BLaER1 treated with 17β-estradiol and CSF1 and Interleukin-3, amounts not matched to agents 10 nM and 100 nM (cell line): Measurements from ENCODE around the gene TMPRSS4.

ENCODE experiments used
- H3K27ac ChIP-seq, 11 experiments: shearing (Covaris generic); formaldehyde crosslinking; 2 replicates each; pipeline ENCODE4 v1.8.1; 2022
- H3K27me3 ChIP-seq, 11 experiments: shearing (Covaris generic); formaldehyde crosslinking; 2 replicates each; pipeline ENCODE4 v1.8.1; 2022
- H3K36me3 ChIP-seq, 11 experiments: shearing (Covaris generic); formaldehyde crosslinking; 2 replicates each; pipeline ENCODE4 v1.8.1; 2022
- H3K4me1 ChIP-seq, 10 experiments: shearing (Covaris generic); formaldehyde crosslinking; 2 replicates each; pipeline ENCODE4 v1.8.1; 2022
- H3K4me2 ChIP-seq, 11 experiments: shearing (Covaris generic); formaldehyde crosslinking; 2 replicates each; pipeline ENCODE4 v1.8.1; 2022
- H3K4me3 ChIP-seq, 10 experiments: shearing (Covaris generic); formaldehyde crosslinking; 2 replicates each; pipeline ENCODE4 v1.8.1; 2022
- H3K9ac ChIP-seq, 11 experiments: shearing (Covaris generic); formaldehyde crosslinking; 2 replicates each; pipeline ENCODE4 v1.8.1; 2022
- H3K9me3 ChIP-seq, 11 experiments: shearing (Covaris generic); formaldehyde crosslinking; replicated peaks in 1 of 11; 2 replicates each; pipeline ENCODE4 v1.8.1; 2022
- H4K20me1 ChIP-seq, 11 experiments: shearing (Covaris generic); formaldehyde crosslinking; 2 replicates each; pipeline ENCODE4 v1.8.1; 2022
- Cebpa-rat ChIP-seq, 11 experiments: shearing (Covaris generic); IDR thresholded peaks; 2 replicates each; pipeline ENCODE4 v1.8.1; 2022

Gene TMPRSS4

GRCh38 chr11:118102721-118103261 is 25.9 kb downstream of the TMPRSS4 start:
- no peaks in the 10 kb centered on the region for H3K9me3 ChIP-seq
- no peak overlapping the region for H3K4me3 ChIP-seq
- H3K4me1 ChIP-seq: peaks cover 0 to 11% (median 7%) of the 10 kb centered on the region in 10 experiments; a peak in 6 of 20 replicates
- H3K27ac ChIP-seq: no peak overlapping the region
- no peaks in the 10 kb centered on the region for H3K27me3 ChIP-seq
- H3K36me3 ChIP-seq: no peaks in the 10 kb centered on the region
- H4K20me1 ChIP-seq: no peaks in the 10 kb centered on the region; a peak in 1 of 22 replicates
- H3K9ac ChIP-seq: no peak overlapping the region
- peak overlapping the region in 4 of 11 experiments; percentile 7 to 27 (median 14); a peak in 5 of 22 replicates for H3K4me2 ChIP-seq
- no peak for TF ChIP-seq Cebpa-rat (IDR thresholded peaks at IDR 0.05)

- Histone ChIP-seq H3K4me2 (no peak overlapping the region), H3K27ac (no peak overlapping the region)
- no peak for TF ChIP-seq Cebpa-rat (IDR thresholded peaks at IDR 0.05)
Measured at GRCh38 chr11:118104491-118104890, 27.6 kb downstream of the TMPRSS4 start.

GRCh38 chr11:118105657-118106305 is 28.9 kb downstream of the TMPRSS4 start:
- Histone ChIP-seq H3K9me3 (no peaks in the 10 kb centered on the region), H3K36me3 (no peaks in the 10 kb centered on the region), H3K4me2 (no peak overlapping the region), H3K9ac (no peak overlapping the region), H3K27me3 (no peaks in the 10 kb centered on the region), H3K4me3 (no peak overlapping the region), H3K4me1 (peaks cover 0 to 11% (median 7%) of the 10 kb centered on the region in 10 experiments; a peak in 6 of 20 replicates), H3K27ac (no peak overlapping the region), H4K20me1 (no peaks in the 10 kb centered on the region; a peak in 1 of 22 replicates)
- TF ChIP-seq Cebpa-rat (IDR thresholded peaks at IDR 0.05): no peak

More at GRCh38 chr11:118104491-118104890, 27.6 kb downstream of the TMPRSS4 start:
- H4K20me1 ChIP-seq: no peaks in the 10 kb centered on the region; a peak in 1 of 22 replicates
- no peaks in the 10 kb centered on the region for H3K36me3 ChIP-seq
- H3K27me3 ChIP-seq: no peaks in the 10 kb centered on the region
- H3K9me3 ChIP-seq: no peaks in the 10 kb centered on the region
- no peak overlapping the region for H3K4me3 ChIP-seq
- H3K9ac ChIP-seq: no peak overlapping the region
- peaks cover 0 to 11% (median 7%) of the 10 kb centered on the region in 10 experiments; a peak in 6 of 20 replicates for H3K4me1 ChIP-seq

GRCh38 chr11:118106789-118107335 is 30.0 kb downstream of the TMPRSS4 start:
- Histone ChIP-seq H3K9ac (no peak overlapping the region), H3K4me3 (no peak overlapping the region), H4K20me1 (no peaks in the 10 kb centered on the region; a peak in 1 of 22 replicates), H3K36me3 (no peaks in the 10 kb centered on the region), H3K4me2 (no peak overlapping the region), H3K27me3 (no peaks in the 10 kb centered on the region), H3K9me3 (no peaks in the 10 kb centered on the region), H3K4me1 (peaks cover 0 to 14% (median 8%) of the 10 kb centered on the region in 10 experiments; a peak in 10 of 20 replicates), H3K27ac (no peak overlapping the region)
- no peak for TF ChIP-seq Cebpa-rat (IDR thresholded peaks at IDR 0.05)

GRCh38 chr11:118108513-118108912 is 31.6 kb downstream of the TMPRSS4 start:
- no peak overlapping the region for H3K4me2 ChIP-seq
- no peak overlapping the region for H3K27ac ChIP-seq
- no peak for TF ChIP-seq Cebpa-rat (IDR thresholded peaks at IDR 0.05)
- H4K20me1 ChIP-seq: no peaks in the 10 kb centered on the region; a peak in 1 of 22 replicates
- no peaks in the 10 kb centered on the region for H3K9me3 ChIP-seq
- no peak overlapping the region for H3K9ac ChIP-seq
- H3K27me3 ChIP-seq: no peaks in the 10 kb centered on the region
- no peak overlapping the region for H3K4me3 ChIP-seq
- H3K36me3 ChIP-seq: no peaks in the 10 kb centered on the region
- H3K4me1 ChIP-seq: peaks cover 0 to 13% (median 0%) of the 10 kb centered on the region in 10 experiments; a peak in 4 of 20 replicates

- Histone ChIP-seq H3K4me3 (no peak overlapping the region), H3K4me2 (no peak overlapping the region), H3K9me3 (no peaks in the 10 kb centered on the region), H4K20me1 (no peaks in the 10 kb centered on the region; a peak in 1 of 22 replicates), H3K27ac (no peak overlapping the region), H3K4me1 (peaks cover 0 to 13% (median under 1%) of the 10 kb centered on the region in 10 experiments; a peak in 9 of 20 replicates), H3K36me3 (no peaks in the 10 kb centered on the region), H3K27me3 (no peaks in the 10 kb centered on the region), H3K9ac (no peak overlapping the region)
- TF ChIP-seq Cebpa-rat (IDR thresholded peaks at IDR 0.05): no peak
Measured at GRCh38 chr11:118109231-118109630, 32.4 kb downstream of the TMPRSS4 start.

GRCh38 chr11:118111019-118111743 is 34.3 kb downstream of the TMPRSS4 start:
- peak overlapping the region in 4 of 11 experiments; percentile 8 to 31 (median 10); a peak in 3 of 22 replicates for H3K4me2 ChIP-seq
- no peak overlapping the region for H3K4me3 ChIP-seq
- H3K36me3 ChIP-seq: no peaks in the 10 kb centered on the region
- H3K4me1 ChIP-seq: peaks cover 0 to 20% (median 5%) of the 10 kb centered on the region in 10 experiments; a peak in 9 of 20 replicates
- H3K9ac ChIP-seq: no peak overlapping the region
- H3K27ac ChIP-seq: no peak overlapping the region
- no peaks in the 10 kb centered on the region for H3K27me3 ChIP-seq
- H4K20me1 ChIP-seq: no peaks in the 10 kb centered on the region
- no peak for TF ChIP-seq Cebpa-rat (IDR thresholded peaks at IDR 0.05)
- H3K9me3 ChIP-seq: no peaks in the 10 kb centered on the region

- H3K36me3 ChIP-seq: no peaks in the 10 kb centered on the region
- H3K4me1 ChIP-seq: peaks cover 0 to 20% (median 5%) of the 10 kb centered on the region in 10 experiments; a peak in 9 of 20 replicates
- peak overlapping the region in 2 of 11 experiments; percentile 11 to 31; a peak in 1 of 22 replicates for H3K4me2 ChIP-seq
- H3K9me3 ChIP-seq: no peaks in the 10 kb centered on the region
- no peak overlapping the region for H3K9ac ChIP-seq
- TF ChIP-seq Cebpa-rat (IDR thresholded peaks at IDR 0.05): no peak
- H3K27me3 ChIP-seq: no peaks in the 10 kb centered on the region
- H3K4me3 ChIP-seq: no peak overlapping the region
- no peaks in the 10 kb centered on the region for H4K20me1 ChIP-seq
- no peak overlapping the region for H3K27ac ChIP-seq
Measured at GRCh38 chr11:118111744-118112035, 34.8 kb downstream of the TMPRSS4 start.
